Ectodermal cell (in vitro differentiated cells): Measurements from ENCODE around the gene EYA3.
"Not testable (repeated sequence)": the region's sequence is repeated elsewhere in the genome, so short reads cannot be mapped to it uniquely, and the experiment has no call there.

Experiments
- H3K27ac ChIP-seq: 2 replicates; pipeline ENCODE4 v1.7.0; 2013; ENCODE audit warnings: mild to moderate bottlenecking, low read depth, low read length; ENCODE audit not compliant: insufficient read depth, poor library complexity, severe bottlenecking
- H3K27me3 ChIP-seq: 2 replicates; pipeline ENCODE4 v1.7.0; 2013; ENCODE audit warnings: mild to moderate bottlenecking, low read length; ENCODE audit not compliant: insufficient read depth, control insufficient read depth, poor library complexity, severe bottlenecking
- H3K36me3 ChIP-seq: one replicate; pipeline ENCODE4 v1.7.0; 2013; ENCODE audit warnings: low read length; ENCODE audit not compliant: control insufficient read depth, insufficient read depth
- H3K4me1 ChIP-seq: one replicate; pipeline ENCODE4 v1.7.0; 2013; ENCODE audit warnings: low read length; ENCODE audit not compliant: control insufficient read depth, insufficient read depth
- H3K4me3 ChIP-seq: 2 replicates; pipeline ENCODE4 v1.7.0; 2013; ENCODE audit warnings: low read depth, low read length, control low read depth; ENCODE audit not compliant: insufficient read depth
- H3K9me3 ChIP-seq: 2 replicates; pipeline ENCODE4 v1.7.0; 2013; ENCODE audit warnings: mild to moderate bottlenecking, low read length, moderate library complexity; ENCODE audit not compliant: control insufficient read depth
- WGBS, 2 experiments: methylation state at CpG; one replicate each; pipeline ENCODE4 v1.1.7; 2013; ENCODE audit warnings: missing lambda C conversion rate in 2 of 2; 5-methylcytosine and 5-hydroxymethylcytosine counted together

Gene EYA3

DNA sequence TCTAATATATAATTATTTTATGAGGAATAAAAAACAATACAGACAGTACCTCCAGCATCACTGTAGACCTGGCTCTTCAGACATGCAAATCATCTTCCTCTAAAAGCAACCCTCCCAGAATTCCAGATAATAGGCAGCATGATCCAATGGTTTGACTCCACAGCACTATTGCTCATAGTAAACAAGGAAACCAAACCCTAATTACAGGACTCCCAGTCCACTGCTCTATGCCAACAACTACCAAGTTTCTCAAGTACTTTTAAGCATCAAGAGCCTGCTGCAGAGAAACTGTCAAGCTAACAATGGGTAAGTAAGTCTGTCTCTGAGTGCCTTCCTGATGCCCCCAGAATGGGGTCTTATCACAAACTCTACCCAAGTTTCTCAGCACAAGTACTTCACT lies 57.2 kb downstream of the EYA3 start:
- Histone ChIP-seq H3K9me3 (no peaks in the 10 kb centered on the region), H3K27me3 (no peaks in the 10 kb centered on the region), H3K4me3 (no peak overlapping the region), H3K36me3 (no peaks in the 10 kb centered on the region), H3K4me1 (no peaks in the 10 kb centered on the region), H3K27ac (no peak overlapping the region)

DNA sequence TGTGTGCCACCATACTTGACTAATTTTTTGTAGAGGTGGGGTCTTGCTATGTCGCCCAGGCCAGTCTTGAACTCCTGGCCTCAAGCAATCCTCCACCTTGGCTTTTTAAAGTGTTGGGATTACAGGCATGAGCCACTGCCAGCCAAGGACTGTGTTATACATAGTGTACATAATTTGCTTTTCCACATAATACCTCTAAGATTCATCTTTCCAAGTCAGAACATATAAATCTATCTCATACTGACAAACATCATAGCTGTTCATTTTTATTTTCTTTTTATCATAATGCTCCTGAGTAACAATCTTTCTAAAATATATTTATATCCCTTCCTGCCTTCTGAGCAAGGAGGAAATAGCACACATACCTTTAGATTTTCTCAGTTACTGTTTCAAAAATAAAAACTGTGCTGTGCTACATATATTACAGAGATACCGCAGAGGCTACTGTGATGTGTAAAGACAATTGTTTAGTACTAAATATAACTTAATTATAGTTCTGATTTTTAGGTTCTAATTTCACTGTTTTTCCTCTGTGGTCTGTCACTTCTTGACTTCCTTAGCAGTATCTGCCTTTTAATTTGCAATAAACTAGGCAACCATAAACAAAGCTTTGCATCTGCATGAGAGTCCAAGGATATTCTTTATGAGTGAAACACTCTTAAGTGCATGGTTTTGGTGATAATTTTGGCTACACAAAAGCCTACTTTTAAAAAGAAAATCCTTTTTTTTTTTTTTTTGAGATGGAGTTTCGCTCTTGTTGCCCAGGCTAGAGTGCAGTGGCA lies 59.3 kb downstream of the EYA3 start:
- H3K27ac ChIP-seq, result no peak overlapping the region
- H3K36me3 ChIP-seq, result no peaks in the 10 kb centered on the region
- no peaks in the 10 kb centered on the region for H3K9me3 ChIP-seq
- 94 to 96% methylated on average over 2 of the region's 3 CpGs for WGBS, 2 experiments
- no peaks in the 10 kb centered on the region for H3K4me1 ChIP-seq
- H3K27me3 ChIP-seq, result no peaks in the 10 kb centered on the region
- no peak overlapping the region for H3K4me3 ChIP-seq

DNA sequence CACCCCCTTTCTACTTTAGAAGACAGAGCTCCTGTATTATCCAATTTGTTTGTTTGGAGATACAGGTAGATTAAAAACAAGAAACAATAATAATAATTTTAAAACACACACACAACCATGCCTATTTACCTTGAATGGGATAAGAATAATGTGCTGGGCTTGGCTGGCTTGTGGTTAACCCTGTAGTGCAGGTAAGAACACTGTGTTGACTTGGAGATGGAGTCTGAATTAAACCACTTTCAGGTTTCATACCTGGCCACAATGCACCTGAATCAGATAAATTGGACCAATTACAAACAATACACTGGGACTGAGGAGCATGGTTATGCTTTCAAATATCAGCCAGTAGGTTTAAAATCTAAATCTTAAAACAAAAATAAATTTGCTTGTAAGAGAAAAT lies 60.8 kb downstream of the EYA3 start:
- Histone ChIP-seq H3K27me3 (no peaks in the 10 kb centered on the region), H3K4me1 (no peaks in the 10 kb centered on the region), H3K36me3 (no peaks in the 10 kb centered on the region), H3K27ac (no peak overlapping the region), H3K4me3 (no peak overlapping the region), H3K9me3 (no peaks in the 10 kb centered on the region)

DNA sequence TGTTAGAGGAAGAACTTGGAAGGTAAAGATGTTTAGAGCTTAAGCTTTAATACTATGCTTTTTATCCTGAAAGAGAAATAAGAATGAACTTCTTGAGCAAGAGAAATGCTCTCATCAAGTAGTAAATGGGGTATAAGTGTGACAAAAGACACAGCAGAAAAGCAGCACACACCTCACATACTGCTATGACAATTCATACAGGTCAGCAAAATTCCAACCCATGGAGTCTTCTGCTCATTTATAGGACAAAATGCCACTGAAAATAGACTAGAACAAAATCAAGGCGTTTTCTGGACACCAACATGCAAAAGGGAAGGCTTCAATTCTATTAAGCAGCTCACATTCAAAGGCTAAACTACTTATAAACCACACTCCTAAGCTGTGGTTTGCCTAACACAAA lies 61.2 kb downstream of the EYA3 start:
- 89 to 92% methylated on average over 1 of the region's 1 CpG for WGBS, 2 experiments
- Histone ChIP-seq H3K27me3 (no peaks in the 10 kb centered on the region), H3K4me3 (no peak overlapping the region), H3K4me1 (no peaks in the 10 kb centered on the region), H3K9me3 (no peaks in the 10 kb centered on the region), H3K36me3 (no peaks in the 10 kb centered on the region), H3K27ac (no peak overlapping the region)

DNA sequence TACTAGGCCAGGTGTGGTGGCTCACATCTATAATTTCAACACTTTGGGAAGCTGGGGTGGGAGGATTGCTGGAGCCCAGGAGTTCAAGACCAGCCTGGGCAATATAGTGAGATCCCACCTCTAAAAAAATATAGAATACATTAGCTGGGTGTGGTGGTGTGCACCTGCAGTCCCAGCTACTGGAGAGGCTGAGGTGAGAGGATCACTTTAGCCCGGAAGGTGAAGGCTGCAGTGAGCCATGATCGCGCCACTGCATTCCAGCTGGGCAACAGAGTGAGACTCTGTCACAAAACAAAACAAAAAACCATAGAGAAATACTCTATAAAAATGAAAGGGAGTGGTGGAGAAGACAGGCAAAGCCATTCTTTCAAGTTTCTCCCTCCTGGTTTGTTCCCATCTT lies 62.1 kb downstream of the EYA3 start:
- Histone ChIP-seq H3K4me3 (no peak overlapping the region), H3K9me3 (no peaks in the 10 kb centered on the region), H3K27ac (no peak overlapping the region), H3K4me1 (no peaks in the 10 kb centered on the region), H3K27me3 (no peaks in the 10 kb centered on the region), H3K36me3 (no peaks in the 10 kb centered on the region)
- 90 to 95% methylated on average over 3 of the region's 3 CpGs for WGBS, 2 experiments

DNA sequence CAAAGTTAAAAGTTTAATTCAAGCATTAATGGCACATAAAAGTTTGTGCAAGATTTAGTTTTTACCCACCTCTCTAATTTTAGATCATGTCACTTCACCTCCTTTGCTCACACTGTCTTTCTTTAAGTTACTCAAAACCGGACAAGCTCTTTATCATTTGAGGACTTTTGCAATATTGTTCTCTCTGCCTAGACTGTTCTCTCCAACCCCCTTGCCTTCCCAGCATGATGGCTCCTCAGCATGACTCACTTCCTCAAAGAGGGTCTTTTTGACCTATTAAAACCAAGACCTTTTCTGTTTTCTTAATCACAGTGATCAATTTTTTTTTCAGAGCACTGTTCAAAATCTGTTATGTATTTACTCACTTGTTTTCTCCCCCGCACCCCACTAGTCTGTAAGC lies 67.3 kb downstream of the EYA3 start:
- Histone ChIP-seq H3K27me3 (no peaks in the 10 kb centered on the region), H3K27ac (no peak overlapping the region), H3K9me3 (no peaks in the 10 kb centered on the region), H3K4me1 (no peaks in the 10 kb centered on the region), H3K4me3 (no peak overlapping the region), H3K36me3 (no peaks in the 10 kb centered on the region)
- 77 to 85% methylated on average over 2 of the region's 2 CpGs for WGBS, 2 experiments

DNA sequence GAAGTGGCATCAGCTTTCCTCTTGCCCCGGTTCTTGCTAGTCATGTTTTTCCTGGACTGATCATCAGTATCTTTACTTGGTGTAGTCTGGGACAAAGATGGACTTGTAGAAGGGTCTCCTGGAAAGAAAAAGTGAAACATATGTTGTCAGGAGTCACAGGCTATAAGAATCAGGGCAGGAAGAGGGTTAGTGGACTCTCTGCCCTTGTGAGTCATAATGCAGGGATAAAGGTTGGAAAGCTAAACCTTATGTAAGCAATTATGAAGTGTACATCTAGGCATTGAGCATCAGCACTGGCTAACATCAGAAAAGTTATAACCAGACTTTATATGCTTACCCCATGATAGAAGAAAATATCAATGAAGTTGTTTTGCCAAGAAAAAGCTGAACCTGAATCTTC lies 77.4 kb downstream of the EYA3 start:
- Histone ChIP-seq H3K9me3 (no peaks in the 10 kb centered on the region), H3K27me3 (no peaks in the 10 kb centered on the region), H3K36me3 (peaks cover 8% of the 10 kb centered on the region), H3K27ac (no peak overlapping the region), H3K4me3 (no peak overlapping the region), H3K4me1 (no peaks in the 10 kb centered on the region)
- whole genome bisulfite sequencing, 2 experiments, result 97 to 100% methylated on average over 1 of the region's 1 CpG

DNA sequence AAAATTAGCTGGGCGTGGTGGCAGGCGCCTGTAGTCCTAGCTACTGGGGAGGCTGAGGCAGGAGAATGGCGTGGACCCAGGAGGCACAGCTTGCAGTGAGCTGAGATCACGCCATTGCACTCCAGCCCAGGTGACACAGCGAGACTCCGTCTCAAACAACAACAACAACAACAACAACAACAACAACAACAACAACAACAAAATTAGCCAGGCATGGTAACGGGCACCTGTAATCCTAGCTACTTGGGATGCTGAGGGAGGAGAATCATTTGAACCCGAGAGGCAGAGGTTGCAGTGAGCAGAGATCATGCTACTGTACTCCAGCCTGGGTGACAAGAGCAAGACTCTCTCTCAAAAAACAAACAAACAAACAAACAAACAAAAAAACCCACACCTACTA lies 85.3 kb downstream of the EYA3 start:
- H3K4me3 ChIP-seq, H3K9me3 ChIP-seq, H3K27me3 ChIP-seq, H3K27ac ChIP-seq, H3K36me3 ChIP-seq, H3K4me1 ChIP-seq: not testable (repeated sequence)
- 90 to 91% methylated on average over 8 of the region's 8 CpGs for WGBS, 2 experiments

DNA sequence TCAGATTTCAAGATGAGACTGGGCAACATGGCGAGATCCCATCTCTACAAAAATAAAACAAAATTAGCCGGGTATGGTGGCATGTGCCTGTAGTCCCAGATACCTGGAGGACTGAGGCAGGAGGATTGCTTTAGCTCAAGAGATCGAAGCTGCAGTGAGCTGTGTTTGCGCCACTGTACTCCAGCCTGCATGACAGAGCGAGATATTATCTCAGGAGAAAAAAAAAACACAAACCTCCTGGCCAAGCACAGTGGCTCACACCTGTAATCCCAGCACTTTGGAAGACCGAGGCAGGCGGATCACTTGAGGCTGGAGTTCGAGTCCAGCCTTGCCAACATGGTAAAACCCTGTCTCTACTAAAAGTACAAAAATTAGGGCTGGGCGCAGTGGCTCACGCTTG lies 85.8 kb downstream of the EYA3 start:
- 91 to 94% methylated on average over 10 of the region's 10 CpGs for WGBS, 2 experiments
- peaks cover 12% of the 10 kb centered on the region for H3K36me3 ChIP-seq

DNA sequence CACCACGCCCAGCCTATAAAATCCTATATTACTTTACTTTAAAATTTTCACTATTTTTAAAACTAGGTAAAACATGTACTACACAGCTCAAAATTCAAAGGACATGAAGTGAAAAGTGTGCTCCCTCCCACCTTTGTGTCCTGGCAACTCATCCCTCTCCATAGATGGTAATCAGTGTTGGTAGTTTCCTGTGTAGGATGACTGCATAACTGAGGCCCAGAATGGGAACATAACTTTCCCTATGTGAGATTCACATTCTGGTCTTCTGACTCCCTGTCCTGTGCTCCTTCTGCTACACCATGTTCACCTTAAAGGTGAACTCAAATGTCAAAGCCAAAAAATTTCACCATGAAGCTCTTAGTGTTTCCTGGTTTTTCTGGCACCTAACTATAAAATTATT lies 89.4 kb downstream of the EYA3 start:
- H3K9me3 ChIP-seq, result no peaks in the 10 kb centered on the region
- H3K27me3 ChIP-seq, result no peaks in the 10 kb centered on the region
- peaks cover 26% of the 10 kb centered on the region for H3K36me3 ChIP-seq
- no peak overlapping the region for H3K27ac ChIP-seq
- H3K4me1 ChIP-seq, result no peaks in the 10 kb centered on the region
- H3K4me3 ChIP-seq, result no peak overlapping the region
- WGBS, 2 experiments, result 40% methylated on average over 1 of the region's 1 CpG

More for the DNA sequence above, 85.8 kb downstream of the EYA3 start:
- Histone ChIP-seq H3K4me1 (no peaks in the 10 kb centered on the region), H3K4me3 (no peak overlapping the region), H3K9me3 (no peaks in the 10 kb centered on the region), H3K27me3 (no peaks in the 10 kb centered on the region), H3K27ac (no peak overlapping the region)

DNA sequence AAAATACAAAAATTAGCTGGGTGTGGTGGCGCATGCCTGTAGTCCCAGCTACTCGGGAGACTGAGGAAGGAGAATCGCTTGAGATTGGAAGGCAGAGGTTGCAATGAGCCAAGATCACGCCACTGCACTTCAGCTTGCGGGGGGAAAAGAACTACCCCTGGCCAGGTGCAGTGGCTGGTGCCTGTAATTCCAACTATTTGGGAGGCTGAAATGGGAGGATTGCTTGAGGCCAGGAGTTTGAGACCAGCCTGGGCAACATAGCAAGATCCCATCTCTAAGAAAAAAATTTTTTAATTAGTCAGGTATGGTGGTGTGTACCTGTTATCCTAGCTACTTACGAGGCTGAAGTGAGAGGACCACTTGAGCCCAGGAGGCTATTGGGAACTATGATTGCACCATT lies 93.9 kb downstream of the EYA3 start:
- not testable (repeated sequence) for H3K4me1 ChIP-seq, H3K9me3 ChIP-seq, H3K27me3 ChIP-seq, H3K4me3 ChIP-seq, H3K27ac ChIP-seq
- 95 to 96% methylated on average over 6 of the region's 6 CpGs for WGBS, 2 experiments
- peaks cover 41% of the 10 kb centered on the region for H3K36me3 ChIP-seq
